Fibroblast of skin of right biceps (primary cell): ENCODE measurements around the gene RCOR1.
"Not testable (repeated sequence)": the region's sequence is repeated elsewhere in the genome, so short reads cannot be mapped to it uniquely, and the experiment has no call there.

Experiments
- DNase-seq: peaks from one replicate; pipeline ENCODE4 v3.0.0-alpha.2; 2013

Gene RCOR1

GRCh38 chr14:102591944-102592762, at the start of gene RCOR1:
RCOR1 (plus strand) TSS chr14:102592649; CDS start chr14:102592887, 238 bp downstream.
- peak; percentile 99 for DNase-seq

GRCh38 chr14:102544046-102544746, 48.3 kb upstream of the RCOR1 start:
- DNase-seq, result no peak

- DNase-seq, result no peak
These were observed 47.5 kb upstream of the RCOR1 start for GRCh38 chr14:102544747-102545460.

DNA sequence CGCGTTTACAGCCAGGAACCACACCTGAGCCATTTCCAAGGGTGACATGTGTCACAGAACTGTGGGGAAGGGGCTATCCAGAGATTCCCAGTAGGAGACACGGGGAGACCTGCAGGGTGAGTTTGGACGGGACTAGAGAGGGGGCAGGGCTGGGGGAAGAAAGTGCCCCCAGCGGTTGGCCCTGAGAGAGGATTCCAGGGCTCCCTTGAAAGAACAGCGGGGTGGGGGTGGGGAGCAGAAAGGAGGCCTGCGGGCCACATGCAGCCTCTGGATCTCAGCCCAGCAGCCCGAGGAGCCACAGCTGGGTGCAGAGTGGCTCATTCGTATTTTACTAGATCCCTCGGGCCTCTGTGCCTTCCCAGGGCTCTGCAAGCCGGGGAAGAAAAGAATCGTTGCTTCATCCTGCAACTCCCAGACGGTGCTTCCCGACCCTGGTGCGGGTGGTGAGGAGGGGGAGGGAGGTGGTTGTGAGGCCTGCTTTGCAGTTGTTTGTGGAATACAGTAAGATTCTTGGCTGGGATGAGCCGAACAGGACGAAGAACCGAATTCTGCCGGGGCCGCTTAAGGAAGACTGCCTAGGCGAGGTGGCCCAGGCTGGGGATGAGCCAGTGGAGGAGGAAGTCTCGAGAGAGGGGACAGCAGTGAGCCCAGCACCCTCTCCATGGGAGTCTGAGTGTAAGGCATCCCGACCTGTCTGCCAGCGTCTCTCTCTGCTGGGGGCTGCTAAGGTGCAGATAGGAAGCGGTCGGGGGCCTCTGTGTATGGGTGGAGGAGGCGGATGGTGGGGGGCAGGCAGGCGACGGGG, 46.8 kb upstream of the RCOR1 start:
- peak; percentile 65 for DNase-seq

- no peak for DNase-seq
These were observed 43.7 kb upstream of the RCOR1 start for GRCh38 chr14:102548616-102549240.

GRCh38 chr14:102550927-102551401, 41.5 kb upstream of the RCOR1 start:
- DNase-seq, result not testable (repeated sequence)

GRCh38 chr14:102551995-102552705, 40.3 kb upstream of the RCOR1 start:
- DNase-seq, result peak; percentile 34

DNA sequence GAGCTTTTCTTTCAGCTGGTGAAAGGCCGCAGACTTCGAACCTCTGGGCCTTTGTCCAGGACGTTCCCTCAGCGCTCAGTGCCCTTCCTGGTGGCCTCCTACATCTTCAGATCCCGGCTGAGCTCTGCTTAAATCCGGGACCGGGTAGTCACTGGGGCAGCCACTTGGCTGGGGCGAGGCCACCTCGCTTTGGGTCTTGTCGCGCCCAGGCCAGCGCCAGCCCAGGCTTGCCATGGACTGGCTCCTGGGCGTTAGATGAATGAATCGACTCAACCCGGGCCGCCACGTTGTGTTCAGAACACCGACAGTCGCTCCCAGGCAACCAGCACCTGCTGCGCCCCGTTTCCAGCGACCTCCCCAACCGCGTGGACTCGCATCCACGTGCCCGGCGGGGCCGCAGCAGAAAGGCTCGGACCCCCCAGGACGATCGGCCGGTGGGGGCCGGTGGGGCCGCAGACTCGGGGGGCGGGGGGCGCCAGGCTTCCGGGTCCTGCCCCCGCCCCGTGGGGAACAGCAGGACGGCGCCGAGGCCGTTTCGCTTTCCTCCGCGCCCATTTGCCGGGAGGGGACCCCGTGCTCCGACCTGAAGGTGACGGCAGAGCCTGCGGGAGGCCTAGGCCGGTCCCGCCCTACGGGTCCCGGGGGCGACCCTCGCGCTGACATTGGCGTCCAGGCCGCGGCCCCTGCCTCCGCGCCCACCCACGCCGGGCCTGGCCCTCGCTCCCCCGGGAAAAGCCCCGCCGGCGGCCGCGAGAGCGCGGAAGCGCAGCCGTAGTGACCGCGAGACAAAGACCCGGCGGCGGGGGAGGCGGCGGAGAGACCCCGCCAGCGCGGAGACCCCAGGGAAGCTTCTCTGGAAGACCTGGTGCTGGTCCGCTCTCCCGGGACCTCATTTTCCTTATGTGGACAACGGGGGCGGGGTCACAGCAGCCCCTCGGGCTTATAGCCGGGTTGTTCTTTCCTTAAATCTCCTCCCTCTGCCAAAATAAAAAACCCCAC, 37.3 kb upstream of the RCOR1 start:
- DNase-seq, result peak; percentile 46

GRCh38 chr14:102556098-102556677, 36.3 kb upstream of the RCOR1 start:
- no peak for DNase-seq

DNA sequence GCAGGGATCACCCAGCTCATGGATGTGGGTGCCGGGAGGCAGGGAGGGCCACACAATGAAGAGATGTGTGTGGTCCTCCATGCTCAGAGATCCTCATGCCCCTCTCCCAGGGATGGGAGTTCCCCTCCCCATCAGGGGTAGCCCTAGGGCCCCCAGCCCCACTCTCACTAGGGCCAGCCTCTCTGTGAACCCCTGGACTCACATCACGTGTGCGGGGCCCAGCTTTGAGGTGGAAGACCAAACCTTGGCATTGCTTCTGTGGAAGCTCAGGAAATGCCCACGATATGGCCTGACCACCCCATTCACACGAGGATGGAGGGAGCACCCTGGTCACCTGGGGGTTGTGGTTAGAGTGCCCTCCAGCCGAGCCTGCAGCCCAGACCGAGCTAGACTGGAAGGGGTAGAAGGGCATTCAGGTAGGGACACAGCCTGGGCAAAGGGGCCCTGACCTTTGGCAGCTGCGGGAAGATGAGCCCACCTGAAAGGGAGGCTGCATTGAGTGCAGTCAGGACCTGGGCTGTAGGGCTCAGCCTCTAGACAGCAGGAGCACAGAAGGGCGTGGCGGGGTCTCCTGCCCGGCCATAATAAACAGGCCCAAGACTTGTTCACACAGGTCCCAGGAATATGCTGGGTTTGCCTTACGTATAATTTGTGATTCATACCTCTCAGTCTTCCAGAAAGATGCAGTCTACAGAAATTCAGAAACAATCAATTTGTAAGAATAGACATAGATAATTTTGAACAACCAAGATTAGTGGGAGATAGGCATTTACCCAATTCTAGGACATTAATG, 34.8 kb upstream of the RCOR1 start:
- no peak for DNase-seq

DNA sequence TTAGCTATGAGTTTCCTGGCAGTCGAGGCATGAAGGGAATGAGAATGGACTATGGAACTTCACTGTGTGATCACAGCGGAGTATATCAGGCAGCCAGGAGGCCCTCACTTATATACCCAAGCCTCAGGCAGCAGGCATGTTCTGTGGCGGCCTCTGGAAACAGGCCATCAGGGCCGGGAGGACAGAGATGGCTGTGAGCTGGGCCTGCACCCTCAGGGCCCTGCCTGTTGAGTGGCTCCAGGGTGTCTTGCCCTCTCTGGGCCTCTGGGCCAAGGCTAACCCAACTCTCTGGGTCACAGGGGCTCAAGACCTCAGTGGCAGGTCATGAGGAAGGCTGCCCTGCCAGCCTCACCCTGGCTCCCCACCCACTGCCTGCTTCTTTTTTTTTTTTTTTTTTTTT, 33.9 kb upstream of the RCOR1 start:
- no peak for DNase-seq

GRCh38 chr14:102560458-102561261, 31.8 kb upstream of the RCOR1 start:
- no peak for DNase-seq

- DNase-seq, result no peak
These were observed 27.0 kb upstream of the RCOR1 start for GRCh38 chr14:102565331-102565887.

DNA sequence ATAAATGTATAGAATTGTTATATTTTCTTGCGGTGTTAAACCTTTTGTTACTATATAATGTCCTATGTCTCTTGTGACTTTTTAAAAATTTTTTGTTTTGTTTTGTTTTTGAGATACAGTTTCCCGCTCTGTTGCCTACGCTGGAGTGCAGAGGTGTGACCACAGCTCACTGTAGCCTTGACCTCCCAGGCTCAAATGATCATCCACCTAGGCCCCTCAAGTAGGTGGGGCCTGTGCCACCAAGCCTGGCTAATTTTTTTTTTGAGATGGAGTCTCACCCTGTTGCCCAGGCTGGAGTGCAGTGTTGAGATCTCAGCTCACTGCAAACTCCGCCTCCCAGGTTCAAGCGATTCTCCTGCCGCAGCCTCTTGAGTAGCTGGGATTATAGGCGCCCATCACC, 26.5 kb upstream of the RCOR1 start:
- DNase-seq, result no peak

- no peak for DNase-seq
These were observed 24.3 kb upstream of the RCOR1 start for GRCh38 chr14:102568115-102568614.

GRCh38 chr14:102570334-102570995, 22.0 kb upstream of the RCOR1 start:
- no peak for DNase-seq

GRCh38 chr14:102571043-102571442, 21.4 kb upstream of the RCOR1 start:
- DNase-seq, result no peak
